Caco-2 (cell line): Measurements from ENCODE around the gene HDAC10. TPM values are rescaled to one million over a fixed set of nuclear protein-coding genes. Genes with fewer than 3 reads are reported as not detected.

Experiments used
- BruUV-seq: library from RNA; stranded (reverse); fragments of 400-500 nt; replicated peaks from 2 replicates; lab custom pipeline; 2021; lab: Mats Ljungman, UMichigan
- CTCF ChIA-PET: fragments of 300-600 bp; sonication (Branson Sonifier 250); formaldehyde crosslinking; loops from one replicate; lab custom pipeline; 2022; ENCODE audit warnings: antibody characterized with exemption; lab: Charles Lee
- POLR2A ChIA-PET: fragments of 300-600 bp; sonication (Branson Sonifier 250); formaldehyde crosslinking; loops from one replicate; lab custom pipeline; 2022; ENCODE audit warnings: antibody characterized with exemption; lab: Charles Lee
- DNase-seq, 2 experiments: peaks; one replicate each; pipeline versions ENCODE4 v3.0.0 to v3.0.0-alpha.2; 2020 to 2022
- H3K27me3 ChIP-seq: replicated peaks from 2 replicates; pipeline ENCODE4 v1.6.0; 2011; ENCODE audit warnings: low read length; ENCODE audit not compliant: control insufficient read depth, insufficient read depth
- H3K36me3 ChIP-seq: 2 replicates; pipeline ENCODE4 v1.5.1; 2011; ENCODE audit warnings: low read length; ENCODE audit not compliant: control insufficient read depth, insufficient read depth
- H3K4me1 ChIP-seq: fragments of 250-450 bp; sonication (Bioruptor Pico); 2 replicates; pipeline ENCODE4 v1.5.1; 2020; ENCODE audit warnings: mild to moderate bottlenecking
- H3K4me3 ChIP-seq: 2 replicates; pipeline ENCODE4 v1.5.1; 2011; ENCODE audit warnings: low read depth, mild to moderate bottlenecking, control low read depth, low read length
- H3K9me3 ChIP-seq: fragments of 250-450 bp; sonication (Bioruptor Pico); 2 replicates; pipeline ENCODE4 v1.5.1; 2020; ENCODE audit warnings: mild to moderate bottlenecking, moderate library complexity
- H3K27ac Mint-ChIP-seq: one replicate; pipeline ENCODE4 v1.8.0; 2022; ENCODE audit warnings: mixed read lengths; ENCODE audit not compliant: unreplicated experiment
- H3K27me3 Mint-ChIP-seq: one replicate; pipeline ENCODE4 v1.8.0; 2022; ENCODE audit warnings: mixed read lengths; ENCODE audit not compliant: insufficient read depth, unreplicated experiment
- H3K36me3 Mint-ChIP-seq: one replicate; pipeline ENCODE4 v1.8.0; 2022; ENCODE audit warnings: mild to moderate bottlenecking, mixed read lengths; ENCODE audit not compliant: insufficient read depth, unreplicated experiment
- H3K4me1 Mint-ChIP-seq: one replicate; pipeline ENCODE4 v1.8.0; 2022; ENCODE audit warnings: low read depth, mixed read lengths; ENCODE audit not compliant: unreplicated experiment
- H3K4me3 Mint-ChIP-seq: one replicate; pipeline ENCODE4 v1.8.0; 2022; ENCODE audit warnings: mild to moderate bottlenecking, moderate library complexity, mixed read lengths; ENCODE audit not compliant: unreplicated experiment
- H3K9me3 Mint-ChIP-seq: one replicate; pipeline ENCODE4 v1.8.0; 2022; ENCODE audit warnings: mixed read lengths; ENCODE audit not compliant: unreplicated experiment
- intact Hi-C: fragments of 100-400 bp; cut with micrococcal nuclease; formaldehyde crosslinking; loops from one replicate; pipeline ENCODE4 v1.10.0; 2022; ENCODE audit not compliant: unreplicated experiment
- total RNA-seq: library from RNA; stranded (reverse); gene quantifications from 2 replicates; pipeline ENCODE4 v1.2.3, GENCODE V29; 2022
- TF ChIP-seq, protein P1 (sequence below), 2 experiments: fragments of 200-600 bp in 1 of 2; IDR thresholded peaks; 1 replicate in 1 of 2; 2 replicates in 1 of 2; pipeline versions ENCODE4 v1.5.1 to v1.8.0; 2011 to 2022; ENCODE audit warnings: antibody characterized with exemption in 1 of 2, control low read depth in 1 of 2, inconsistent platforms in 1 of 2, low read depth in 1 of 2, low read length in 1 of 2, mild to moderate bottlenecking in 1 of 2, moderate library complexity in 1 of 2; ENCODE audit not compliant: insufficient read depth in 1 of 2, severe bottlenecking in 1 of 2, unreplicated experiment in 1 of 2

HDAC10 gene
- total RNA-seq, 1 experiment from 2014 or later, result 63.5 TPM

DNA sequence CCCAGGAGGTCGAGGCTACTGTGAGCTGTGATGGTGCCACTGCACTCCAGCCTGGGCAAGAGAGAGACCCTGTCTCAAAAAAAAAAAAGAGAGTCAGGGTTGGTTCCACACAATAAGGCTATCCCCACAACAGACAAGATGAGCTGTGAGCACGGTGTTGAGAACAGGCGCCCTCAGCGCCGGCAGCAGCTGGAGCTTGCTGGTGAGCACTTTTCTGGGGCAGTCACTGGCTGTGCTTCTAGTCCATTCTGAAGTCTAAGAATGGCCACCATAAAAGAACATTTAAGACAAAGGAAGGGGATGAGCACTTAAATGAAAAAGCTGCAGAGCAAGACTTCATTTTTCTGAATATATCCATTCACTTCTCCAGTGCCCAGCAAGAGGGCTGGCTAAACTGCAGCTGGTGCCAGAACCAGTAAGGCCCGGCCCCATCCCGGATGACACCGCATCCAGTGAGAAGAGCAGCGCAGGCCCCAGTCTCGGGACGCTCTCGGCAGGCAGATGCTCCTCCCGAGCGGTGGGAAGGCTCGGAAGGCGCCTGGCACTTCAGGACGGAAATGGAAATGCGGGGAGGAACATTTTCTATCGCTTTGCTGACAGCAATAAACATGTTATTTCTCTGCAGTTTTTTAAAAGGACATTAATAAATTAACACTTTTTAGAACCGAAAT lies 18.4 kb downstream of the HDAC10 start:
- Histone ChIP-seq H3K4me1 (no peaks in the 10 kb centered on the region), H3K4me3 (no peak overlapping the region), H3K36me3 (no peaks in the 10 kb centered on the region; the same call in 1 of the 2 replicates), H3K27me3 (no peaks in the 10 kb centered on the region), H3K9me3 (no peaks in the 10 kb centered on the region)
- Mint-ChIP-seq H3K9me3 (no peaks in the 10 kb centered on the region), H3K27me3 (no peaks in the 10 kb centered on the region), H3K4me3 (no peak overlapping the region), H3K36me3 (peaks cover 34% of the 10 kb centered on the region), H3K27ac (no peak overlapping the region), H3K4me1 (no peaks in the 10 kb centered on the region)
- intact Hi-C loops, result no loop called here
- BruUV-seq, result no TSS peak
- no peak for DNase-seq
- TF ChIP-seq, protein P1, sequence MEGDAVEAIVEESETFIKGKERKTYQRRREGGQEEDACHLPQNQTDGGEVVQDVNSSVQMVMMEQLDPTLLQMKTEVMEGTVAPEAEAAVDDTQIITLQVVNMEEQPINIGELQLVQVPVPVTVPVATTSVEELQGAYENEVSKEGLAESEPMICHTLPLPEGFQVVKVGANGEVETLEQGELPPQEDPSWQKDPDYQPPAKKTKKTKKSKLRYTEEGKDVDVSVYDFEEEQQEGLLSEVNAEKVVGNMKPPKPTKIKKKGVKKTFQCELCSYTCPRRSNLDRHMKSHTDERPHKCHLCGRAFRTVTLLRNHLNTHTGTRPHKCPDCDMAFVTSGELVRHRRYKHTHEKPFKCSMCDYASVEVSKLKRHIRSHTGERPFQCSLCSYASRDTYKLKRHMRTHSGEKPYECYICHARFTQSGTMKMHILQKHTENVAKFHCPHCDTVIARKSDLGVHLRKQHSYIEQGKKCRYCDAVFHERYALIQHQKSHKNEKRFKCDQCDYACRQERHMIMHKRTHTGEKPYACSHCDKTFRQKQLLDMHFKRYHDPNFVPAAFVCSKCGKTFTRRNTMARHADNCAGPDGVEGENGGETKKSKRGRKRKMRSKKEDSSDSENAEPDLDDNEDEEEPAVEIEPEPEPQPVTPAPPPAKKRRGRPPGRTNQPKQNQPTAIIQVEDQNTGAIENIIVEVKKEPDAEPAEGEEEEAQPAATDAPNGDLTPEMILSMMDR (IDR thresholded peaks at IDR 0.05; ENCODE audit: insufficient read depth in 1 of 2, low read depth in 1 of 2, low read length in 1 of 2, severe bottlenecking in 1 of 2, unreplicated experiment in 1 of 2), result no peak
- ChIA-PET POLR2A (interaction anchor here (0.6 kb wide), 1 partner anchor 19 kb away, joined by 3 read pairs; the partner anchor contains the start of gene HDAC10), CTCF (no interaction called here)

DNA sequence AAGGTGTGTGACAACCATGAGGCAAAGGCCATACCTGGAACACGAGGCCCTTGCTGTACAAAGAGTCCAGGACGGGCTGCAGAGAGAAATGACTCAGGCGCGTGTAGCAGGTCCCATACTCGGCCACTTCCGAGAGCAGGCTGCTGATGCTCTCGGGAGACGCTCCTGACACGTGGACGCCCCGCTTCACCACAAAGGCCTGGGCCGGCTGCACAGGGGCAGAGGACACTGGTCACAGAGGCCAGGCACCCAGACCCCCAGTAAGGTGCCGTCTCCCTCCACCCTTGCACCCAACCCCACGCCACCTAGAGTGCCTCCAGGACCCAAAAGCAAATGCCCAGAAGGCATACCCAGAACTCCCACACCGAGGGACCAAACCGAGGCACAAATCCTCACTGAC lies 21.7 kb downstream of the HDAC10 start:
- peaks cover 17% of the 10 kb centered on the region for H3K36me3 Mint-ChIP-seq
- Histone ChIP-seq H3K4me1 (no peaks in the 10 kb centered on the region), H3K27me3 (no peaks in the 10 kb centered on the region), H3K36me3 (no peaks in the 10 kb centered on the region), H3K9me3 (no peaks in the 10 kb centered on the region), H3K4me3 (no peak overlapping the region)
- H3K27ac Mint-ChIP-seq, result no peak overlapping the region
- H3K27me3 Mint-ChIP-seq, result no peaks in the 10 kb centered on the region
- CTCF ChIA-PET, result no interaction called here
- no TSS peak for BruUV-seq
- H3K4me3 Mint-ChIP-seq, result no peak overlapping the region
- TF ChIP-seq, protein P1 (IDR thresholded peaks at IDR 0.05; ENCODE audit: insufficient read depth in 1 of 2, low read depth in 1 of 2, low read length in 1 of 2, severe bottlenecking in 1 of 2, unreplicated experiment in 1 of 2), result no peak
- H3K9me3 Mint-ChIP-seq, result no peaks in the 10 kb centered on the region
- intact Hi-C loops, result no loop called here
- no peaks in the 10 kb centered on the region for H3K4me1 Mint-ChIP-seq
- DNase-seq, result no peak
- POLR2A ChIA-PET, result no interaction called here

DNA sequence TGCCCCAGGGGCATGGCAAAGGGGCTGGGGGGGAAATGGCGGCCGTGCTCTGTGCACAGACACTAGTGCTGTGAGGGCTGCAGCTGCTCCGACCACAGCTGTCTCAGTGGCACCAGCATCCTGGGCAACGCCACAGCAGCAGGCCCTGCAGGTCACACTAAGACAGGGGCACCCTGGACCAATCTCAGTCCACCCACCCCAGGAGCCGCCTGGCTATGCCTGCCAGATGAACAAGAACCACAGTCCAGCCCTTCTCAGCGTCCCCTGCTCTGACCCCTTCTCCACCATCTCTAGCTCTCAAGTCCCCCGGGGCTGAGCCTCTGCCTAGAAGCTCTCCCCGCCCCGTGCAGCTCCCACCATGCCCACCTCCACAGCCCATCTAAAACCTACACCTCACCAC lies 22.7 kb downstream of the HDAC10 start:
- Mint-ChIP-seq H3K36me3 (peaks cover 20% of the 10 kb centered on the region), H3K4me1 (no peaks in the 10 kb centered on the region), H3K9me3 (no peaks in the 10 kb centered on the region), H3K4me3 (no peak overlapping the region), H3K27ac (no peak overlapping the region), H3K27me3 (no peaks in the 10 kb centered on the region)
- Histone ChIP-seq H3K4me1 (no peaks in the 10 kb centered on the region), H3K9me3 (no peaks in the 10 kb centered on the region), H3K27me3 (no peaks in the 10 kb centered on the region), H3K4me3 (no peak overlapping the region), H3K36me3 (no peaks in the 10 kb centered on the region)
- intact Hi-C loops, result no loop called here
- CTCF ChIA-PET, result no interaction called here
- no TSS peak for BruUV-seq
- POLR2A ChIA-PET, result no interaction called here
- TF ChIP-seq, protein P1 (IDR thresholded peaks at IDR 0.05; ENCODE audit: insufficient read depth in 1 of 2, low read depth in 1 of 2, low read length in 1 of 2, severe bottlenecking in 1 of 2, unreplicated experiment in 1 of 2), result no peak
- no peak for DNase-seq
